Stimulated activated CD8-positive, alpha-beta memory T cell treated with anti-CD3 and anti-CD28 coated beads, Interleukin-4, amount 100 ng/mL, for 48 hours (primary cell): ENCODE results near the gene FRMD4A.

Source experiments
- DNase-seq: peaks from one replicate; pipeline ENCODE4 v3.0.0-alpha.2; 2020

The FRMD4A gene

DNA sequence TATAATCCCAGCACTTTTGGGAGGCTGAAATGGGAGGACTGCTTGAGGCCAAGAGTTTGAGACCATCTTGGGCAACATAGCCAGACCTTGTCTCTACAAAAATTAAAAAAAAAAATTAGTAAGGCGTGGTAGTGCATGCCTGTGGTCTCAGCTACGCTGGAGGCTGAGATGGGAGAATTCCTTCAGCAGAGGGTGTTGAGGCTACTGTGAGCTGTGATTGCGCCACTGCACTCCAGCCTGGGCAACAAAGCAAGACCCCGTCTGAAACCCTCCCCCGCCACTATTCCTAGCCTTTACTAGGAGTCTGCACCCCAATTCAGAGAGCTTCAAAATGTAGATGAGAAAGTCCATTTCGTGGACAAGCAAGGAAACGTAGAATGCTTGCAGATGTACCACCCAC is 648.8 kb downstream of the FRMD4A start:
- no peak for DNase-seq

DNA sequence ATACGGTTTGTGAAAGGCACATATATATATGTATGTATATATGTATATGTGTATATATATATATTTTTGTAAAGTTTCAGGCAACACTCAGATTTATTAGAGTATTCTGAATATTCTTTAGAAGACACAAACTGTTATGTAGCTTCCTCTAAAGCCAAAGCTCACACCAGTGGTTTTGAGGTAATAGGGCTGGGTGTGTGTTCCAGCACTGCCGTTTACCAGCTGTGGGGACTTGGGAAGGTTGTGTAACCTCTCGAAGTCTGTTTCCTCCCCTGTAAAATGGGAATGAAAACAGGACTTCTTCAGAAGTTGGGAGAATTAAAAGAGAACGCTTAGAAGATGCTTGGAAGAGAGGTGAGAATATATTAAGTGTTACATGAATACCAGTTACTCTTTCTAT is 649.2 kb downstream of the FRMD4A start:
- no peak for DNase-seq

DNA sequence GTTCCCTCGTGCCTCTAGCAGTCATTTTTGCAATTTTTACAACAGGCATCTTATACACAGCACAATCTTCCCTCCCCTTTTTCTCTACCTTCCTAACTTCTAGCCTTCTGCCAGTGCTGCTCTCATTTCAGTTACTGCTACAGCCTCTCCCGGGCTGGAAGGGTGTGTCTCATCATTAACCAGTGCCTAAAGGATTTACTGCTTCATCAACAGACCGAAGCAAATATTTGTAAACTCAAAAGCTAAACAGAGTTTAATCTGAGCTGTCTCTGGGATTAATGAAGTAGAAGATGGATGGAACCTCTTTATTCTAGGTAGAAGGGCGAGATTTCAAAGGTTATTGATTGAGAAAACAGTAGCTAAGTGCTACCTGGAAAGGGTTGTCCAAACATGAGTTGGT is 649.6 kb downstream of the FRMD4A start:
- DNase-seq = no peak

DNA sequence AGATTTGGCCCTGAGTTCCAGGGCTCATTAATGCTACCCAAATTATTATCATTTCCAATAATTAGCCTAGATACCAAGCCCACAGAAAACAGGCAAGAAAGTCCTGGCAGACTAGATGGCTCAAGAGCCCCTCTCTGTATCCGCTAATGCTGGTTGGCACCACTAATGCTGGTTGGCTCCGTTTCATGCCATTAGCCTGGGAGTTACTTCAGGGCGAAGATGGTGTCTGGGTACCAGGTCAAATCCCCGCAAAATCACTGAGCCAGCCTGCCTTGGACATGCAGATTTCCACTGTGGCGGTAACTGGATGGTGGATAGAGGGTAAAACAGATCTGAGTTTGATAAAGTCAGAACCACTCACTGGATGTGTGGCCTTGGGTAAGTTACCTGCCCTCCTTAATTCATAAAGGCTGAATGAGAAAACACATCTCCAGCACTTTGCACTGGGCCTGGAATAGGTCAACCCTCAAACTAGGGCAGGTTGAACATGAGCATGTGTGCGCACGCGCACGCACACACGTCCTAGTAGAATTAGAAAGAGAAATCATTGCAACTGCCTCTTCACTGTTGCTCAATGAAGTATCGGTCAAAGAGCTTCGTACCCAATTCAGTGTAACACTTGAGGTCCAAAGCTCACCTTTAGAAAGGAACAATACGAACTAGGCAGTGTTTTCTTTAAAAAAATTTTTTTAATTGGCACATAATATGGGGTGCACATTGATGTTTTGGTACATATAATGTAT is 652.5 kb downstream of the FRMD4A start:
- no peak for DNase-seq

DNA sequence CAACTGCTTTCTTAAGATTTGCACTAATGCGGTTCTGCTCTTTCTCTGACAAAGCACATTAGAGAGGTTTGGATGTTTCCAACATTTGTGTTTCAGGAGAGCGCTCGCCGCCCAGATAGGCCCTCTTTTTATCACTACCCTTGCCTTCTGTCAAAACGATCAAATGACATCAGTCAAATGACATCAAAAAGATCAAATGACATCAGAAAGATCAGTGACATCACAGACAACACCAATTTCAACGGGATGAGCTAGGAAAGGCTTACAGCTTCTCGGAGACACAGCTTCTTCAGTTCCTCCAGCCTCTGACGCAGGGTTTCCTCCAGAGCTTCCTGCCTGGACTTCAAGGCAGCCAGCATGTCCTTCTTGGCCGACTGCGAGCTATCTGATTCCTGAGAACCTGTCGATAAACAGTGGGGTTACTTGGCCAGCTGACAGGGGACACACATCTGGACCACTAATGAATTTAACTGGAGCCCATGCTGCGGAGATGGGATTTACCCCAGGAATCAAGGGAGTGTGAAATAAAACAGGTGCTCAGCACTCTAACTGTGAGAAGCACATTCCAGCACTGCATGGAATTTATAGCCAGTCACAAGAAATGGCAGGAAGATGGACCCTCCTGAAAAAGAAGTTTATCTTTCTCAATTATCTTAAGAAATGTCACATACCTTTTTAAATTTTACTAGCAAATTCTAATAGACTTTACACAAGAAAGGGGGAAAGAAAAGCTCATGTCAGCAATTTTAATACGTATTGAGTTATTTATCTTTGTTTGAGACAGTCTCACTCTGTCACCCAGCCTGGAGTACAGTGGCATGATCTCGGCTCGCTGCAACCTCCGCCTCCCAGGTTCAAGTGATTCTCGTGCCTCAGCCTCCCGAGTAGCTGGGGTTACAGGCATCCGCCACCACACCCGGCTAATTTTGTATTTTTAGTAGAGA is 655.8 kb downstream of the FRMD4A start:
- no peak for DNase-seq

DNA sequence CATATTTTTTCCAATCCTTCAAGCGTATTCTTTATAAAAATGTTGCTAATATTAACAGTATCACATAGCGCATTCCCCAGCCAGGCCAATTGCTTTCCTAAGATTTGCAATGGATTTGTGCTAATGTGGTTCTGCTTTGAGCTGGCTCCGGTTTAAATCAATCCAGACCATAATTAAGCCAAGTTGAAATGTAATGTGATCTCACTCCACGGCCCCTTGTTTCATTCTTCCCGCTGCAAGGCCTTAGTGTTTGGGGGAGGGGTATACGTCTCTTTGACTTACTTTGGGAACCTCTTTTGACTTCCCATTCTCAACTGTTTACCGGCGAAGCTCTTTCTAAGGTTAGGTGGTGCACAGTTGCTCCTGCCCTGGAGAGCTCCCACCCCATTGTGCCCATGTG is 657.6 kb downstream of the FRMD4A start:
- DNase-seq = no peak

DNA sequence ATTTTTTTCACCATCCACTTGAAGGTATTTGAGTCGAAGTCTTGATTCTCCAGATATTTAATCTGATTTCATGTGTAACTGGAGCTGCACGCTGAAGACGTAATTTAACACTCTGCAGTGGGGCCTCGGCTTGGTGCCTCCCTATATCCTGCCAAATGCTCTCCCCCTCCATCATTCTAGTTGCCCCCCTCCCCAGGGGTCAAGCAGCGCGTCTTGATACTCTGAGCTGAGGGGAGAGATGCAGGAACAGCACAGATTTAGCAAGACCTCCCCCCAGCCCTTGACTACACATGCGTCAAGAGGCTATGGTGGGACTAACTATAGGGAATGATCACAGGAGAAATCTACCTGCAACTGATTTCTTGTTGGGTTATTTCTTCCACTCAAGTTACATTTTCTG is 658.2 kb downstream of the FRMD4A start:
- no peak for DNase-seq

DNA sequence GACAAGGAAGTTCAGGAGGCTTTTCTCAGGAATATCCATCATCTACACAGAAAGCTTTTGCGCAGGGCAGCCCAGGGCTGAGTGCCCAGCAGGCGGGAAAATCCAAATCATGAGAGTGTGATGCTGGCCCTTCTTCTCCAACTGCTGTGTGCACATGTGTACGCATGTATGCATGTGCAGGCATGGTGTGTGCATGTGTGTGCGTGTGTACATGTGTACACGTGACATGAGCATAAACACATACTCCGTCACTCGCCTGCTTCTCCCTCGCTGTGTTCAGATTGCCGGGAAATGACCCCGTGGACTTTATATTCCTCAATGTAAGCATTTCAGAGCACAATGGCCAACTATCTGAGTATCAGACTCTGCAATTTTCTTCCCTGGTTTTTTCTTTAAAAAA is 658.8 kb downstream of the FRMD4A start:
- no peak for DNase-seq

DNA sequence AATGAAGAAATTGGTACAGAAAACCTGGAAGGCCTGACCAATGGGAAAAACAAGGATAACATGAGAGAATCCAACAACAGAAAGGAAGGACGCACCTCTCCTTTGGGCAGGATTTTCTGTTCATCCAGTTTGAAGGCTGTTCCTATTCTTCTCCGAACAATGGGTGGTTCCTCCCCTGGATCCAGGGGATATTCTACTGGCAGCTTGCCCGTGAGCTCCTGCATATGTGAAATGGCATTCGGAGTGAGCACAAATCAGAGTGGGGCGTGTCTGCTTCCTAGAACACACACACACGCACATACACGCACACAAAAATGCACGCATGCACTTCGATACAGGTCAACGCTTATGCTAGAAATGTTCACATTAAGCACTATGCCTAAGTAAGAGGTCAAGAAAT is 660.4 kb downstream of the FRMD4A start:
- DNase-seq = no peak

DNA sequence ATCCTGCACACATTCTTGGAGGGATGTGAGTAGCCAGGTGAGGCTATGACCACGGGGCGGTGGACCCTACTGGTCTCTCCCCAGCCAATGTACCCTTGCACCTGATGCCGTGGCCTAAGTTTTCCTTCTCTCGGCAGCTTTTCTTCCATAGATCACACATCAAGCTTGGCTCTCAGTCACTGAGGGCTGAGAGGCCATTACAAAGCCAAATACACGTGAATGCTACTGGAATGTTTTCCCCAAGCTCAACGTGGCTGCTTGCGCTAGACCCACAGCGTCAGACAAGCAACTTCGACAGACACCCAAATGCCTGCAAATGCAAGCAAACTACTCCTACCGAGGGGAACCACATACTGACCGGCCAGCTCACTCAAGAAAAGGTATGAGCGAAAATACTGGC is 660.8 kb downstream of the FRMD4A start:
- DNase-seq = no peak

DNA sequence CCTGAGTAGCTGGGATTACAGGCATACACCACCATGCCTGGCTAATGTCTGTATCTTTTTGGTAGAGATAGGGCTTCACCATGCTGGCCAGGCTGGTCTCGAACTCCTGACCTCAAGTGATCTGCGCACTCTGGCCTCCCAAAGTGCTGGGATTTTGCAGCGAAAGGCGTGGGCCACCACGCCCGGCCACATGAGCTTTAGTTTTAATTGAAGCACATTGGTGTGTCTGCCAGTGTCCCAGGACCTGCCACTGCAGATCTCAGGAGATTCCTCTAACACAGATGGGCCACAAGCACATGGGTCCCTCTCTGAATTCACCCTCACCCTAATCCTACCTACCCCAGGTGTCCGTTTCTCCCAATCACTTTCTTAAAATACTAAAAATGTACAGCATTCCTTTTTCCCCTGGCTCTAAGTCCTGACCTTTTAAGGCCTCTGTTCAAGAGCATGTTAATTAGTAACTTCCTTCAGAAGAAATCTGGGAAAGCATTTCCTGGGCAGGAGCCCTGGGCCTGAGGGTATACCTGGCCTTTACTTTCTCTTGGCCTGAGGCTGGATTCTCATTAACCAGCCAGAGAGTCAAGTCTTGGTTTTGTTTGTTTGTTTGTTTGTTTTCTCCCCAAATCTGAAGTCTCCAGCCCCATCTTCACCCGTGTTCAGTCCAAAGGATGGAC is 661.4 kb downstream of the FRMD4A start:
- no peak for DNase-seq

DNA sequence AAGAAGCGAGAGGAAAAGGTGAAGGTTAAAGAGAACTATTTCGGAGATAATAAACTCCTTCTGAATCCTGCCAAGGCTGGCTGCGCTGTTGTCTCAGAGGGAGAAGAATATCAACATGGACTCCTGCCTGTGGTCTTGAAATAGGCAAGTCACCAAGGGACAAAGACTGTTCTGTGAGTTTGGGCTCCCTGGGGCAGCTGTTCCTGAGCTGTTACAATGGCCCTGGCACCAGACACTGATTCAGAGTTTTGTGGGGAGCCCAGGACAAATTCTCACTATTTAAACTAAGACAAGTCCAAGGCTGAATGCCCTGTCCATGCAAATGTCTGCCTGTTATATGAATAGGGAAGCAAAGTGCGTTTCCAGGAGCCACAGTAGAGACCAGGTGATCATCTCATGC is 662.6 kb downstream of the FRMD4A start:
- DNase-seq = no peak

DNA sequence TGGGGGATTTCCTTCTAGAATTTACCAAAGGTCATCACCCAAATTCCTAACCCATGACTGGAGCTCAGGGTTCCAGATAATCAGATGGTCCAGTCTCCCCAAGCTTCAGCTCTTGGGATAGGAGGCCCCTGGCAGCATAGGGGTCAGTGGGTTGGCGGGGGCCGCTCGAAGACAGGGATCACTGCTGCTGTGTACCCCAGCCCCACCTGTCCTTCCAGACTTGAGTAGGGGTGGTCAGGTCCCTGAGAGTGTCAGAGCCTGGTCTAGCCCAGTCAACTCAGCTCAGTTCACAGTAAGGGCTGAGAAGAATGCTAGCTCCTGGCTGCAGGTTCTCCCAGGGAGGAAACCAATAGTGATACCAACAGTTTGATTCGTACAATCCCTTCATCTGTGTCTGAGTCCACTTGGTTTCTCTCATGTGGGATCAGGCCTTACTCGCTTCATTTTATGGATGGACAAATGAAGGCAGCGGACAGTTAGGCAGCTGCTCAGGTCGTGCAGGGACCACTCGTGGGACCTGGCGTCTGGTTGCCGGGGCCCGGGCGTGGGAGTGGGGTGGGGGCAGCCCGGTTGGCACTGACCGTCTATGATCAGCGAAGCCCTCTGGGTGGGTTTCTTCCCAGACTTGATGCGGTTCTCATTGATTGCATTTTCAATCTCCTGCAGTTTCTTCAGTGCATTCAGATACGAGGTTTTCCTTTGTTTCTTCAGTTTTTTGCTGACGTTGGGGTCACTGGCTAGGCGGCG is 665.0 kb downstream of the FRMD4A start:
- no peak for DNase-seq

DNA sequence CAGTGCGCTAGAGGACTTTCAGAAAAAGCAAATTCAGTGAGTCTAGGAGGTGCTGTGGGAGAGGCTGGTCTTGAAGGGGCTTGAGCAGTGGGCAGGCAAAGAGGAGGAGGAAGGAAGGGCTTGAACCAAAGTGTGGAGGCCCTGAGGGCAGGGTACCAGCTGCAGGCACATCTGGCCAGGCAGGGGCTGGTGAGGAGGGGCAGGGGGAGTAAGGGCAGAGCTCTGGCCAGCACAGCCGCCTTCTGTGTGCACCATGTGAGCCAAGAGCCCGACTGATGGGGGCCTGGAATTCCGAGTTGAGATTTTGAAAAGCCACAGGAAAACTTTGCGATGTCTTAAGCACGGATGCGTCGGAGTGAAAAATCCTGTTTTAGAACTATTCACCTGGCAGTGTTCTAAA is 669.5 kb downstream of the FRMD4A start:
- DNase-seq = no peak

DNA sequence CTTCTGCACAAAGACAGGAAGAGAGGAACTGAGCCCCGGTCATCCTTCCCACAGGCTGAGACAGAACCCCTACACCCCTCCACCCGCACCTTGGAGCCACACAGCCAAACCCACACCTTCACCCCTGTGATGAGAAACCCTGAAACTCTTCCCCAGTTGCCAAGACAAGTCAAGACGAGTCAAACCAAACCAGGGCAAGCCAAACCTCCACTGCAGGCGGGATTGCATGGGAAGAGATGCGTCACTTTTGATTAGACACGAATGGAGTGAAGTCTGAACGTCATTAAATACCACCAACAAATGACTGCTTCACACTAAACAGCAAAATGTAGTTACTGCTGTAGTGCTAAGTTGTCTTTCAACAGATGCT is 670.2 kb downstream of the FRMD4A start:
- no peak for DNase-seq

DNA sequence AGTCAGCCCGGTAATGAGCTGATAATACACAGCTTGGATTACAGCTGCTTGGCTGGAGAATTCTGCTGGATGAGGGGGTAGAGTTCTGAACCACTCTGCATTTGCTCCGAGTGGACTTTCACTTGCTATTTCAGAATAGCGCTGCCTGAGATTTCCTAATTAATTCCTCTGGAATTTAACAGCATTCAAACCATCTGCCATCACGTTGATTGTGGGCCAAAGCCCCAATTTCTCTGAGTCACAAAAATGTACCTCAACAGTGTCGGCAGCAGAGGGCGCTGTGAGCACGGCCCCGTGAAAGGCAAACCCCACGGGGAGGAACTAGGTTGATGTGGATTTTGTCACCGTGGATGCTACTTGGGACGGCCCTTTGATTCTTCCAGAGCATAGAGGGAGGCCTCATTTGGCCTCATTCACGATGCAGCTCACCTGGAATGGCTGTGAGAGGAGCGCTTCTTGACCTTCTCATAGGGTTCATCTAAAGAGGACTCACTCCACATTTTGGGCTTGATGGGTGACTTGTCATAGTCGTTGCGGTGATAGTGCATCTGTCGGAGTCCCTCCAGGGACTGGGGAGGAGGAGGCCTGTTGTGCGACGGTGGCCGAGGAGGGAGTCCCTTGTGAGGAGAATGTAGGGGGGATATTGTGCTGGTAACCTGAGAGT is 670.7 kb downstream of the FRMD4A start:
- peak; percentile 84 for DNase-seq

DNA sequence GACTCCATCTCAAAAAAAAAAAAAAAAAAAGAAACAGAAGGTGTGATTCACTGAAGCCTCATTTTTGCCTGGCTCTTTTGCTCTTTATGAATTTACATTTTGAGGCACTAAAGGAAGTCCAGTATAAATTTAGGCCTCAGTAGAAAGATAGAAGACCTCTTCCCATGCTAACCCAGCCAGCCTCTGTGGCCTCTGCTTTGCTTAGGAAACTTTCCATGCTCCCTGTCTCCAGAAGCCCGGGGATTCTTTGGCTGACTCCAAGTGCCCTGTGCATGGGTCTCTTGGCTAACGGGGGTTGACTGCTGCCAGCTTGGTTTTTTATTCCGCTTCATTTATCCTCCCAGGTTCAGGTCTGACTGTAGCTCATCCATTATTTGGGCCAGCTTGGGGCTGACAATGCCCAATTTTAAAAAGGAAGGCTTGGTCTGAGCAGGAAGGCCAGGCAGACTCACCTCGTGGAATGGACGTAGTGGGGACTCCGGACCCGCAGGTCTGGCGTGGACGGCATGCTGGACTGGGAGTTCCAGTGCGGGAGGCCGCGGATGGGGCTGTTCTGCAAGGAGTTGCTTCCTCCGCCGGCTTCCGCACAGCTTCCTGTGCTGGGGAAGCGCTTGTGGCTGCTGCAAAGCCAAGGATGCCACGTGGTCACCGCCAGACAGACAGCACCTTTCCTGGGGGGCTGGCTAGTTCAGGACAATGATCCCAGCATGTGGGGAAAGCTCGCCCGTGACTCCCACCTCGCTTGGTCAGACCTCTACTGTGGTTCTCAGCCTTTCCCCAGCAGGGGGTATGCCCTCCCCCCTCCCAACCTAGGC is 671.6 kb downstream of the FRMD4A start:
- no peak for DNase-seq

DNA sequence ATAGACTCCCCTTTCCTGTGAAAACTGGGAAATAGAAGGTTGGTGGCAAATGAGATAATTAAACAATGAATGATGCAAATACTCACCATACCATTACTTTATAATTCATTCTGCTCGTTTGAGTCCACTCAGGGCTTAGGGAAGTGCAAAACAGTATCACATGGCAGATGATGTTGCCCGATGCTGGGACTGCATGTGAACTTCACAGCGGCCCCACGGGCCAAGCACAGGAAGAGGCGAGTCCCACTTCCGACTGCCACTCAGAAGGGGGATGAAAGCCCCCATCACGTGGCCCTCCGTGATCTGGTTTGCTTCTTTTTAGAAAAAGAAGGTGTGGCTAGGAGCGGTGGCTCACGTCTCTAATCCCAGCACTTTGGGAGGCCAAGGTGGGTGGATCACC is 672.5 kb downstream of the FRMD4A start:
- no peak for DNase-seq

DNA sequence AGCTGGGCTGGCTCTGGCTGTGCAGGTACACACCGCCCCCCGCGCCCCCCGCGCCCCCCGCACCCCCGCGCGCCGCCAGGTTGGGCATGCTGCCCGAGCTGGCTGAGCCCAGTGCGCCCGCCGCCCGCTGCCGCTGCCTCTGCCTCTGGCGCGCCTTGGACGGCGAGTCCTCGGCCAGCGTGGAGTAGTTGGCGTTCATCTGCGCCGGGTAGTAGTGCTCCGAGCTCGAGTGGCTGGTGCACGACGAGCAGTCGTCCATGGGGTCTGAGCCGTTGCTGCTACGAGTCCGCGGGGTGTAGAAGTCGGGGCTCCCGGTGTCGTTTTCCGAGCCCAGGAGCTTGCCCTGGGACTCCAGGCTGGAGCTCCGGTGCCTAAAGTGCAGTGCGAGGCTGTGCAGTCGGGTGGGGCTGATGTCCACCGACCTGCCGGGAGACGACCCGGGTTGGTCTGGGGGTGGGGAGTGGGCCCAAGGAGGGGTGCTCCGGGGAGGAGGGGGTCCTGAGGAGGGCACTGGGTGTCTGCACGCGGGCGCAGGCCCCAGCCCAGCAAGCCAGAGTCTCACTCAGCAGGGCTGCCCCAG is 673.5 kb downstream of the FRMD4A start:
- no peak for DNase-seq

DNA sequence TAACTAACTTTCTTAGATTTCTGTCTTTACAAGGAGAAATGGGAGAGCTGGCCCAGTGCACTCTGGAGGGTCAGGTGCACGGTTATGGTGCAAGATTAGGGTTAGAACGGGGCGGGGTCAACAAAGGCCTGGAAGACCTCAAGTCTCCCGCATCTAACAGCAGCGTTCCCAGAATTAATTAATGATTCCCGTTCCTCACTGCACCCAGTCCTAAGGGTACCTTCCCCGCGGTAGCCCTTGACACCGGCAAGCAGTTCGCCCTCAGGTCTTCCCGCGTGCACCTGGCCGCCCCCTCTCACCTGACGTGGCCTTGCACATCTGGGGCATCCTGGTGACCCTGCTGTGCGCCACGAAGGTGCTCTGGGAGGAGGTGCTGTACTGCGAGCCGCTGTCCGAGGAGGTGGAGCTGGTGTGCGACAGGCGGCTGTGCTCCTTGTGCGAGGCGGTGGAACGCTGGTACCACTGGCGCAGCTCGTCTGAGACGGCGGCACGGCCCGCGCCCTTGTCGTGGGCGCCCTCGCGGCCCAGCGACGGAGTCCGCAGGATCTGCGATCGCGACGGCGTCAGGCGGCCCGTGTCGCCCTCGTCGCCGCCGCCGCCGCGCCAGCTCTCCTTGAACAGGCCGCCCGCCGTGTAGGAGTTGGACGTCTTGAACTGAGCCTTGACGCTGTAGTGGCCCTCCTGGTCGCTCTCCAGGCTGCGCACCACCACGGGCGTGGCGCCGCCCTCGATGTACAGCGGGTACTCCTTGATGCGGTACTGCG is 674.2 kb downstream of the FRMD4A start:
- DNase-seq = no peak
